HG02981 (cell line): Measurements from ENCODE around the gene TP53RK.

Experiments used
- ATAC-seq: cut with Tn5 transposase; IDR thresholded peaks from one replicate; pipeline ENCODE4 v1.9.1; 2021; ENCODE audit warnings: mild to moderate bottlenecking, moderate library complexity; ENCODE audit not compliant: unreplicated experiment

TP53RK gene

DNA sequence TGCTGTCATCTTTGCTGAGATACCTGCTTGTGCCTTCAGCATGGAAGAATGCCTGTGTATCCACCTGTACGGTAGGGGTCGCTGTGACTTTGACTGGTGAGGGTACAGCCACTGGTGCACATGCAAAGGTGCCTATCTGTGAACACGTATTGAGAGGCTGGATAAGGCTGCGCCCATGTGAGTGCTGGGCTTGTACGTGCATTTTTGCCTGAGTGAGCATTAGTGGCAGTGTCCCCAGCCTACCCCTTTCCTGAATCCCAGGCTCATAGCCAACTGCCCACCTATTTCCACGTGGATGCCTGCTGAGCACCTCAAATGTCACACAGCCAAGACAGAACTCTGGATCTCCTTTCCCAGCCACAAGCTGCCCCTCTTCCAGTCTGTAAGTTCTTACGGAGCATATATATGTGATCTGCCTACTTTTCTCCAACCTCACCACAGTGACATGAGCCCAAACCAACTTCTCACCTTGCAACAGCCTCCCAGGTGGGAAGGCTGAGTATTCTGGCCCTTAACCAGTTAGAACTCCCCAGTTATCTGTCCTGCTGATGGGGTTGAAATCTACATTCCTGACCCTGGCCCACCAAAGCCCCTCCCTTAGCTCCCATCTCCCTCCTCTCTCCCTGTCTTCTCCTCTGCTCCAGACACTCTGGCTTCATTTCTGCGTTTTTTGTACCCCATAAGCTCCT, 19.1 kb upstream of the TP53RK start:
- ATAC-seq, result no peak

- no peak for ATAC-seq
Measured at GRCh38 chr20:46706242-46706641, 17.0 kb upstream of the TP53RK start.

- ATAC-seq, result no peak
Measured at GRCh38 chr20:46705378-46705729, 16.1 kb upstream of the TP53RK start.

DNA sequence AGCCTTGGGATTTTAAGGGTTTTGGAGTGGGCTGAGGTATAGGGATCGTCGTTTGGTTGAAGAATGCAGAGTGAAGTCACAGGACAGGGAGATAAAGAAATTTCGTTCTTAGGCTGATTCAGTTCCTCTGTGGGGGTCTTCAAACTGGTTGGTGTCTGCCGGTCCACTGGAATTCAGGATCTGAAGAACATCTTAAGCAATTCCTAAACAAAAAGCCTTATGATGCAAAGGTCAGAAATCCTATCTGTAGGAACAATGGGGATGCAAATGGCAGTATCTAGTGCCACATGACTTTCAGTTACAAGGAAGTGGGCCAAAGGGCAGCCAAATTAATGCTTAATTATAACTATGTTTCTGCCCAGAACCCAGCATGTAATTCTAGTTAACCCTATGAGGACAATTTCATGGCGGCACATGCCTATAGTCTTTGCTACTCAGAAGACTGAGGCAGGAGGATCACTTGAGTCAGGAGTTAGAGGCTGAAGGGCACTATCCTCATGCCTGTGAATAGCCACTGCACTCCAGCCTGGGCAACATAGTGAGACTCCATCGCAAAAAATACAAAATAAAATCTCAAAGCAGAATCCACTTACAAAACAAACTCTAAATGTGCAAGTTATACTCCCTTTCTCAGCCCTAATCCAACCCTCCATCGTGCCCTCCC, 15.6 kb upstream of the TP53RK start:
- no peak for ATAC-seq

- ATAC-seq, result no peak
Measured at GRCh38 chr20:46703435-46703834, 14.2 kb upstream of the TP53RK start.

GRCh38 chr20:46702447-46703203, 13.4 kb upstream of the TP53RK start:
- no peak for ATAC-seq

GRCh38 chr20:46701986-46702385, 12.7 kb upstream of the TP53RK start:
- ATAC-seq, result no peak

DNA sequence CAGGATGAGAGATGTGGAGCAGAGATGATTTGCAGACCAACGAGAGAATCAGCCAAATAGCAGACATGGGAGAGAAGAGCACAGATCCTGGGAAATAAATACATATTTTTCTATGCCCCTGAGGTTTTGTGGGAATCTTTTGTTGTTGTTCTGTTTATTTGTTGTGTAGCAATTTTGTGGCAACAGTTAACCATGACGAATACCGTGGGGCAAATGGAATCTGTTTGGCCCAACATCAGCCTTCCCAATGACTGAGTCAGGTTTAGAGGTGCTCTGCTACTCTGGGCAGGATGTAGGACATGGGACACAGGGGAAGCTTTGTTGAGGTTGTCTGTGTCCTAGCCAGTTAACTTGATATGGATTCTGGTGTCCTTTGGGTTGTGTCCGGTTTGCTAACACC, 12.3 kb upstream of the TP53RK start:
- no peak for ATAC-seq

DNA sequence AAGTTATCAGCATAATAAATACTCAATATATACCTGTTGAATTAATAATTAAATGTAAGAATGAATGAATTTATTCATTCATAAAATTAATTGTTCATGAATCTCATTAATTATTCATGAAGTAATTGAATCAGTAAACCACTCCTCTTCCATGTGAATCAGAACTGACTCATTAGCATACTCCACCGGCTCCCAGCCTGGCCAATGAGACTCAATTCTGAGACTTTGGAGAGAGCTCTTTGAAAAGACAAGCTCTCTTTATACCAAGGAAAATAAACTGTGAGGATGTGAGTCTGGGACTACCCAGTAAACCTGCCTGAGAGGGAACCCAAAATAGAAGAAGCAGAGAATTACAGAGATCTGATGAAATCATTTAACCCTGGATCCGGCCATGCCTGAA, 11.8 kb upstream of the TP53RK start:
- ATAC-seq, result no peak

- ATAC-seq, result no peak
Measured at GRCh38 chr20:46700481-46700880, 11.2 kb upstream of the TP53RK start.

GRCh38 chr20:46699651-46700359, 10.6 kb upstream of the TP53RK start:
- no peak for ATAC-seq

DNA sequence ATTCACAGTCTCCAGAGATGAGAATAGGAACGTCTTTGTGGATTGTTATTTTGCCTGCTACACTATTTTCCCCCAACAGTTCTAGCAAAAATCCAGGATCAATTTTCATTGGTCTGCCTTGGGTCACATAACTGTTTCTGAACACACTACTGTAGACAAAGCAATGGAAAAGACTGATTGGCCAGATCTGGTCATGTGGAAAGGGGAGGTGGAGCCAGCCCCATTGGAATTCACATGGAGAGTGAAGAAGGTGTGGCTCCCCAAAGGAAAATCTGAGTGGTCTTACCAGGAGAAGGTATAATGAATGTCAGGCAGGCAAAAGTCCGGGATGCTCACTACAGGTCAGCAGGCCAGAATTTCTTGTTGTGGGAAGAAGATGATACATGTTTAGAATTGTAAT, 9.5 kb upstream of the TP53RK start:
- no peak for ATAC-seq

GRCh38 chr20:46696791-46697279, 7.6 kb upstream of the TP53RK start:
- no peak for ATAC-seq

GRCh38 chr20:46695892-46696291, 6.6 kb upstream of the TP53RK start:
- ATAC-seq, result no peak

- no peak for ATAC-seq
Measured at GRCh38 chr20:46694484-46694883, 5.2 kb upstream of the TP53RK start.

DNA sequence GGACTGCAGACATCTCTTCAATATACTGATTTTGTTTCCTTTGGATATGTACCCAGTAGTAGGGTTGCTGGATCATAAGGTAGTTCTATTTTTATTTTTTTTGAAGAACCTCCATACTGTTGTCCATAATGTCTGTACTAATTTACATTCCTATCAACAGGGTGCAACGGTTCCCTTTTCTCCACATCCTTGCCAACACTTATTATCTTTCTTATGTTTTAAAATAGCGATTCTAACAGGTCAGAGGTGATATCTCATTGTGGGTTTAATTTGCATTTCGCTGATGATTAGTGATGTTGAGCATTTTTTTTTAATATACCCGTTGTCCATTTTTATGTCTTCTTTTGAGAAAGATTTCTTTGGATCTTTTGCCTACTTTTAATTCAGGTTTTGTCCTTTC, 2.0 kb upstream of the TP53RK start:
- ATAC-seq, result no peak

DNA sequence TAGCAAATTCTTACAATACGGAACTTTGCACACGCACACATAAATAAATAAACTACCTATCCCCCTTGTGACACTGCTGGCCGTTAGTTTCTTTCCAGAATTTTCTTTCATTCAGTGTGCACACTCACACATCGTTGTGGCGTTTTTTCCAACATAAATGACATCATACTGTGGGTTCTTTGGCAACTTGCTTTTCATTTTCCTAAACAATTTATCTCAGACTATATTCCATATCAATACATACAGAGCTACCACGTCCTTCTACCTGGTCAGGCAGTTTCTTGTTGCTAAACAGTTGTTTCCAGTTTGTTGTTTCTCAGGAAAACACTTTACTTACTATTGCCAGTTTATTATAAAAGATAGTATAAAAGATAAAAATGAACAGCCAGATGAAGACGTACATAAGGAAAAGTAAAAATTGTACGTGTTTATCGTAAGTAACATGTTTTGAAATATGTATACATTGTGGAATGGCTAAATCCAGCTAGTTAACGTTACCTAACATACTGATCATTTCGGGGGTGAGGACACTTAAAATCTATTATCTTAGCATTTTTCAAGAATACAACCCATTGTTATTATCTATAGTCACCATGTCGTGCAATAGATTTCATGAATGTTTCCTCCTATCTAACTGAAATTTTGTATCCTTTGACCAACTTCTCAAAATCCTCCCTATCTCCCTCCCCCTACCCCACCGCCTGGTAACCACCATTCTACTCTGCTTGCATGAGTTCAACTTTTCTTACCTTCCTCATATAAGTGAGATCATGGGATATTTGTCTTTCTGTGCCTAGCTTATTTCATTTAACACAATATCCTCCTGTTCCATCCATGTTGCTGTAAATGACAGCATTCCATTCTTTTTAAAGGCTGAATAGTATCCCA, 1.2 kb upstream of the TP53RK start:
- no peak for ATAC-seq

DNA sequence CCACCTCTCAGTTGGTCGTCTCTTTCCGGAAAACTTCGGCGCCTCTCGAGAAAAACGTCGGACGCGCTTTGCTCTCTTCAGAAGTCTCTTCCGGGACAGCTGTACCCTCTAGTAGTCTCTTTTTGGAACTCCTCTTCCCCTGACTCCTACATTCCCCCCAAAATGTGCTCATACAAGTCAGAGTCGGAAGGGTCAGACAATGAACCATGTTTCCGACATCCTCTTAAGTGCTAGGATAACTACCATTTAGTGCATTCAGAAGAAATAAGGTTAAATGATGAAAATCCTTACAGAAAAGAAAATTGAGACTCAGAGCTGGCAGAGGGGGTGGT, 476 bp upstream of the TP53RK start:
- no peak for ATAC-seq

DNA sequence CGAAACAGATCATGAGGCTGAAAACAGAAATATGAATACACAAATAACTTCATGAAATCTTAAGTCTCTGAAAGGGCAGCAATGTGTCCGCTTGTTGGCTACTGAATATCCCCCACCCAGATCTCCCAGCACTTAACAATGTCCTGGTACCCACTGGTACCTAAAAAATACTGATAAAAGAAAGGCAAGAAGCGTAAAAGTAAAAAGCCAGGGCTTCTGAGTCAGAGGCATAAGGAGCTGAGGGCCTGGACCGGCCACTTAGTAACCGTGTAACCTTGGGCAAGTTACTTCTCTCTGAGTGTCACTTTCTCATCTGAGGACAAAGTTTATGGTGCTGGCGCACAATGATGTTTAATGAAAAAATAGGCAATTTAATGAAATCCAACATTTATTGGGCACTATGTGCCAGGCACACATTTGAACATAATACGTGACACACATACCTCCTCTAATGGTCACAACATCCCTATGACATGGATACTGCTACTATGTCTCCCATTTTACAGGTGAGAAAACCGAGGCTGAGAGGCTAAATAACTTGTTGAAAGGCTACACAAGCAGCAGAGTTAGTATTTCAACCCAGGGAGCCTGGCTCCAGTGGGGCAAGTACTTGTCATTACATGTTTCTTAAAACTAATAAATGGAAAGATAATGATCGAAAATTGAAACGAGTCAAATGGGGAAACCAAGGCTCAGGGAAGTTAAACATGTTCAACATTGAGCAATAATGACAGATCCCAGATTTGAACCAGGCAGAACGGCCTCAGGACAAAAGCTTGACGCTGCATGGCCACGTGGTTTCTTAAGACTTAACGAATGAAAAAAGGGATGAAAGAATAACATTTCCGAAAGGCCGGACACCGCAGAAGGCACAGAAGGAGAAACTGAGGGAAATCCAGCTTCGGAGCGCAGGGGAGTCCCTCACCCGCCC, 828 bp downstream of the TP53RK start:
- ATAC-seq, result no peak
